ENCODE measurements around the gene CLDN7. TPM values are rescaled to one million over a fixed set of nuclear protein-coding genes. Genes with fewer than 3 reads are reported as not detected.

The CLDN7 gene
- total and polyA plus RNA-seq, 10 donors = 0.74 to 6.6 (median 2.7) TPM

GRCh38 chr17:7237761-7238419 lies 24.4 kb downstream of the CLDN7 start:
- peak; percentile 97 for DNase-seq
- H3K36me3 ChIP-seq = peaks cover 0 to 42% (median 30%) of the 10 kb centered on the region in 6 donors
- H3K27ac ChIP-seq = peak overlapping the region; percentile 63 to 99 (median 96)
- intact Hi-C loops (cut with DNase I; ENCODE audit: low total_unique reads) = no loop called here
- H3K9me3 ChIP-seq = no peaks in the 10 kb centered on the region
- H3K4me1 ChIP-seq = peaks cover 31 to 70% (median 63%) of the 10 kb centered on the region in 6 donors
- peak; percentile 16 to 69 (median 46) for TF ChIP-seq POLR2AphosphoS5 (IDR thresholded peaks at IDR 0.05)
- TF ChIP-seq CTCF (IDR thresholded peaks at IDR 0.05 in 8 of 11, conservative IDR thresholded peaks at IDR 0.05 in 3 of 11) = no peak
- 1 to 2% (median 1%) methylated on average over 16 to 71 of the region's 73 CpGs for WGBS, 5 donors
- H3K4me3 ChIP-seq = peak overlapping the region; percentile 88 to 99 (median 96)
- no peaks in the 10 kb centered on the region for H3K27me3 ChIP-seq (replicated peaks in 1 of 7)

- intact Hi-C loops (cut with DNase I; ENCODE audit: low total_unique reads) = no loop called here
- 25 to 39% (median 28%) methylated on average over 4 to 6 of the region's 6 CpGs for WGBS, 5 donors
- no peaks in the 10 kb centered on the region for H3K9me3 ChIP-seq
- peaks cover 0 to 42% (median 30%) of the 10 kb centered on the region in 6 donors for H3K36me3 ChIP-seq
- H3K4me1 ChIP-seq = peaks cover 31 to 76% (median 67%) of the 10 kb centered on the region in 6 donors
- H3K4me3 ChIP-seq = peak overlapping the region; percentile 88 to 99 (median 96)
- no peak for TF ChIP-seq CTCF (IDR thresholded peaks at IDR 0.05 in 8 of 11, conservative IDR thresholded peaks at IDR 0.05 in 3 of 11)
- TF ChIP-seq POLR2A (IDR thresholded peaks at IDR 0.05) = no peak
- no peak for TF ChIP-seq POLR2AphosphoS5 (IDR thresholded peaks at IDR 0.05)
- H3K27ac ChIP-seq = peak overlapping the region; percentile 63 to 99 (median 96)
- no peak for DNase-seq
- H3K27me3 ChIP-seq (replicated peaks in 1 of 7) = no peaks in the 10 kb centered on the region
Measured at GRCh38 chr17:7237266-7237760, 25.0 kb downstream of the CLDN7 start.

GRCh38 chr17:7236808-7237207 lies 25.5 kb downstream of the CLDN7 start:
- Histone ChIP-seq H3K36me3 (peaks cover 0 to 42% (median 30%) of the 10 kb centered on the region in 6 donors), H3K27ac (peak overlapping the region in 7 of 8 donors; percentile 63 to 99 (median 96)), H3K4me3 (peak overlapping the region in 1 of 8 donors; percentile 99), H3K27me3 (replicated peaks in 1 of 7) (no peaks in the 10 kb centered on the region), H3K9me3 (no peaks in the 10 kb centered on the region), H3K4me1 (peaks cover 31 to 80% (median 72%) of the 10 kb centered on the region in 6 donors)
- TF ChIP-seq POLR2A (IDR thresholded peaks at IDR 0.05) (no peak), POLR2AphosphoS5 (IDR thresholded peaks at IDR 0.05) (no peak), CTCF (IDR thresholded peaks at IDR 0.05 in 8 of 11, conservative IDR thresholded peaks at IDR 0.05 in 3 of 11) (no peak)
- DNase-seq = peak; percentile 78
- intact Hi-C loops (cut with DNase I; ENCODE audit: low total_unique reads) = no loop called here
- WGBS, 5 donors = 87 to 96% (median 88%) methylated on average over 6 of the region's 6 CpGs
